Measurements from ENCODE around the gene DIABLO. TPM values are rescaled to one million over a fixed set of nuclear protein-coding genes. Genes with fewer than 3 reads are reported as not detected.

The DIABLO gene
- total RNA-seq, 1 experiment from 2014 or later = 74.6 TPM

- no peak overlapping the region for H2AFZ ChIP-seq (ENCODE audit: low read length)
- H3K4ac ChIP-seq (ENCODE audit: low read depth, low read length) = no peak overlapping the region
- no peaks in the 10 kb centered on the region for H4K20me1 ChIP-seq (ENCODE audit: control insufficient read depth, insufficient read depth, insufficient read length)
- H2AK5ac ChIP-seq (ENCODE audit: insufficient read length, low read length) = no peak overlapping the region
- H3K27ac ChIP-seq (ENCODE audit: insufficient read length, low read depth, low read length) = no peak overlapping the region
- no peak for DNase-seq
- no peak overlapping the region for H3K56ac ChIP-seq (ENCODE audit: insufficient read length, low read depth, low read length)
- H4K8ac ChIP-seq (replicated peaks; ENCODE audit: insufficient read length, low read depth, low read length) = no peak overlapping the region
- H2BK5ac ChIP-seq (ENCODE audit: insufficient read length, low read length) = no peak overlapping the region
- H4K5ac ChIP-seq (ENCODE audit: insufficient read length, low read depth, low read length) = no peak overlapping the region
- no peak overlapping the region for H3T11ph ChIP-seq (ENCODE audit: low read length)
- no peak overlapping the region for H4K91ac ChIP-seq (ENCODE audit: insufficient read length, low read depth, low read length)
- no CpG with 5 or more reads among the region's 5 CpGs for WGBS (ENCODE audit: extremely low coverage, insufficient read length, low lambda C conversion rate)
- Mint-ChIP-seq H3K4me3 (no peak overlapping the region), H3K9me3 (no peaks in the 10 kb centered on the region), H3K27me3 (ENCODE audit: low read depth) (no peaks in the 10 kb centered on the region; the same call in 1 of the 2 replicates), H3K4me1 (peaks cover 15 to 26% of the 10 kb centered on the region in 2 experiments), H3K36me3 (ENCODE audit: insufficient read depth in 1 of 3, low read depth in 3 of 3) (peaks cover 12 to 37% (median 21%) of the 10 kb centered on the region in 3 experiments), H3K27ac (no peak overlapping the region)
- H3K9me3 ChIP-seq (ENCODE audit: control insufficient read depth, low read depth, low read length) = no peaks in the 10 kb centered on the region
- H3K4me1 ChIP-seq (ENCODE audit: insufficient read depth, low read length) = no peaks in the 10 kb centered on the region; the same call in 1 of the 2 replicates
- no peak overlapping the region for H2BK20ac ChIP-seq (ENCODE audit: low read depth, low read length, poor library complexity, severe bottlenecking)
- H3K14ac ChIP-seq (ENCODE audit: insufficient read depth, low read length) = no peak overlapping the region
- no peak overlapping the region for H2BK15ac ChIP-seq (ENCODE audit: low read depth, low read length)
- no peak overlapping the region for H3K9ac ChIP-seq (ENCODE audit: extremely low read depth, insufficient read length, low read length)
- no peak overlapping the region for H3K23ac ChIP-seq (ENCODE audit: insufficient read length, low read depth, low read length)
- no peak overlapping the region for H3K18ac ChIP-seq (ENCODE audit: insufficient read length, low read depth, low read length)
- H2BK12ac ChIP-seq (ENCODE audit: insufficient read length, low read depth, low read length) = no peak overlapping the region
- H2BK120ac ChIP-seq (ENCODE audit: low read depth, low read length, poor library complexity, severe bottlenecking) = no peak overlapping the region
- H3K23me2 ChIP-seq (ENCODE audit: insufficient read length, low read depth, low read length, poor library complexity, severe bottlenecking) = peaks cover 10% of the 10 kb centered on the region
- TF ChIP-seq, protein P1, sequence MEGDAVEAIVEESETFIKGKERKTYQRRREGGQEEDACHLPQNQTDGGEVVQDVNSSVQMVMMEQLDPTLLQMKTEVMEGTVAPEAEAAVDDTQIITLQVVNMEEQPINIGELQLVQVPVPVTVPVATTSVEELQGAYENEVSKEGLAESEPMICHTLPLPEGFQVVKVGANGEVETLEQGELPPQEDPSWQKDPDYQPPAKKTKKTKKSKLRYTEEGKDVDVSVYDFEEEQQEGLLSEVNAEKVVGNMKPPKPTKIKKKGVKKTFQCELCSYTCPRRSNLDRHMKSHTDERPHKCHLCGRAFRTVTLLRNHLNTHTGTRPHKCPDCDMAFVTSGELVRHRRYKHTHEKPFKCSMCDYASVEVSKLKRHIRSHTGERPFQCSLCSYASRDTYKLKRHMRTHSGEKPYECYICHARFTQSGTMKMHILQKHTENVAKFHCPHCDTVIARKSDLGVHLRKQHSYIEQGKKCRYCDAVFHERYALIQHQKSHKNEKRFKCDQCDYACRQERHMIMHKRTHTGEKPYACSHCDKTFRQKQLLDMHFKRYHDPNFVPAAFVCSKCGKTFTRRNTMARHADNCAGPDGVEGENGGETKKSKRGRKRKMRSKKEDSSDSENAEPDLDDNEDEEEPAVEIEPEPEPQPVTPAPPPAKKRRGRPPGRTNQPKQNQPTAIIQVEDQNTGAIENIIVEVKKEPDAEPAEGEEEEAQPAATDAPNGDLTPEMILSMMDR (conservative IDR thresholded peaks at IDR 0.05) = no peak
- H3K27me3 ChIP-seq (ENCODE audit: insufficient read depth, low read length) = no peaks in the 10 kb centered on the region
- peaks cover 7% of the 10 kb centered on the region; the same call in 1 of the 2 replicates for H3K79me2 ChIP-seq (ENCODE audit: insufficient read depth, low read length)
- H3K4me2 ChIP-seq (ENCODE audit: insufficient read depth, insufficient read length, low read length) = no peak overlapping the region
- H3K79me1 ChIP-seq (ENCODE audit: insufficient read depth, low read depth, low read length, poor library complexity, severe bottlenecking) = peaks cover 6% of the 10 kb centered on the region
Observed at GRCh38 chr12:122228092-122228491, 2.2 kb upstream of the DIABLO start.
